Fibroblast of lung (primary cell): Measurements from ENCODE around the gene CBFA2T3.

Source experiments
- EZH2 ChIP-seq: IDR thresholded peaks from 2 replicates; pipeline ENCODE4 v1.5.1; 2012; ENCODE audit warnings: low read length, control low read depth, mild to moderate bottlenecking; ENCODE audit errors: missing control alignments
- TF ChIP-seq, protein P1 (sequence below), 2 donors: IDR thresholded peaks in 1 of 2; conservative IDR thresholded peaks in 1 of 2; 1 replicate in 1 of 2; 2 replicates in 1 of 2; pipeline ENCODE4 v1.5.1; 2011 to 2012; ENCODE audit warnings: low read length in 2 of 2, control low read depth in 1 of 2, inconsistent platforms in 1 of 2, low read depth in 1 of 2, mild to moderate bottlenecking in 1 of 2

DNA sequence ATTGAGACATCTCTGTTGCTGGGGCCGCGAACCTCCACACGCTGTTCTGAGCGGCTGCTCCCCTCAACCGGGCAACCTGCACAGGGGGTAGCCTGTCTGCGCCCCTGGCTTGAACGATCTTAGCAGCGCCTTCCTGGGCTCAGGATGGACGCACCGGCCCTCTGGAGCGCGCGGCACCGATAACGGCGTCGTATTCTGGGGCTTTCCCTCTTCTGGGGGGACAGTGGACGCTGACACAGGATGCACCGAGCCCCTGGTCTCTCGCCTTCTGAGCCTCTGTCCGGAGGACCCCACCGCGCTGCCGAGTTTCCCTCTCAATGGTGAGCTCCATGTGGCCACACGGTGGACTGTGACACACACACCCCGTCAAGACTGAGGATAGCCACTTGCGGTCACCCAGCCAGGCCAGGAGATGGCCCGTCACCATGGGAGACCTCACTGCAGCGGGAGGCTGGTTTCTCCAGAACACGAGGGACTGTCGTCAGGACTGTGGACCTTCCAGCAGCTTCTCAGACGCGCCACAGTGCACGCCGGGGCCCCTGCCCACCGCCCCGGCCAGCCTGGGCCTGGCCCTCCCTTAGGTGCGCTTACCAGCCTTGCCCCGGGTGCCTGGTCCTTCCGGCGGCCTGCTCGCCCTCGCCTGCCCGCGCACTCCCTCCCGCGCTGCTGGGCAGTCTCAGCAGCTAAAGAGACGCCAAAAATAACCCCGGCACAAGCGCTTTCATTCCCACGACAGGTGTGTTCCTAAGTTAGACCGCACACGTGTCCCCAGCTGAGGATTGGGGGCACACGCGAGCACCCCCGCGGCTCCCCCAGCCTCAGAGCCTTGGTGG lies 80.6 kb downstream of the CBFA2T3 start:
- TF ChIP-seq, protein P1, sequence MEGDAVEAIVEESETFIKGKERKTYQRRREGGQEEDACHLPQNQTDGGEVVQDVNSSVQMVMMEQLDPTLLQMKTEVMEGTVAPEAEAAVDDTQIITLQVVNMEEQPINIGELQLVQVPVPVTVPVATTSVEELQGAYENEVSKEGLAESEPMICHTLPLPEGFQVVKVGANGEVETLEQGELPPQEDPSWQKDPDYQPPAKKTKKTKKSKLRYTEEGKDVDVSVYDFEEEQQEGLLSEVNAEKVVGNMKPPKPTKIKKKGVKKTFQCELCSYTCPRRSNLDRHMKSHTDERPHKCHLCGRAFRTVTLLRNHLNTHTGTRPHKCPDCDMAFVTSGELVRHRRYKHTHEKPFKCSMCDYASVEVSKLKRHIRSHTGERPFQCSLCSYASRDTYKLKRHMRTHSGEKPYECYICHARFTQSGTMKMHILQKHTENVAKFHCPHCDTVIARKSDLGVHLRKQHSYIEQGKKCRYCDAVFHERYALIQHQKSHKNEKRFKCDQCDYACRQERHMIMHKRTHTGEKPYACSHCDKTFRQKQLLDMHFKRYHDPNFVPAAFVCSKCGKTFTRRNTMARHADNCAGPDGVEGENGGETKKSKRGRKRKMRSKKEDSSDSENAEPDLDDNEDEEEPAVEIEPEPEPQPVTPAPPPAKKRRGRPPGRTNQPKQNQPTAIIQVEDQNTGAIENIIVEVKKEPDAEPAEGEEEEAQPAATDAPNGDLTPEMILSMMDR (conservative IDR thresholded peaks at IDR 0.05 in 1 of 2, IDR thresholded peaks at IDR 0.05 in 1 of 2; ENCODE audit: low read depth in 1 of 2, low read length in 2 of 2), result no peak
- TF ChIP-seq EZH2, result no peak
